Measurements from ENCODE around the gene KIF24.

GRCh38 chr9:34370970-34371880, 42.2 kb upstream of the KIF24 start:
- TF ChIP-seq CTCF (IDR thresholded peaks at IDR 0.05; ENCODE audit: poor library complexity) = no peak
- no peak for TF ChIP-seq EZH2 (IDR thresholded peaks at IDR 0.05; ENCODE audit: borderline replicate concordance)
